GM12878 (cell line): Measurements from ENCODE around the gene ZBTB4. TPM values are rescaled to one million over a fixed set of nuclear protein-coding genes. Genes with fewer than 3 reads are reported as not detected.
A peak's percentile ranks its signal among the peaks of the same experiment; 100 is the strongest.

Experiments used
- ATF7 ChIP-seq: fragments of 450-650 bp; IDR thresholded peaks from 2 replicates; pipeline ENCODE4 v1.6.1; 2016; ENCODE audit warnings: low read depth, mild to moderate bottlenecking
- BCLAF1 ChIP-seq: fragments of 450-650 bp; IDR thresholded peaks from 2 replicates; pipeline ENCODE4 v1.6.1; 2017; ENCODE audit warnings: antibody characterized with exemption, mild to moderate bottlenecking, moderate library complexity
- BHLHE40 ChIP-seq, 2 experiments: fragments of 450-650 bp in 1 of 2; IDR thresholded peaks; 2 replicates each; pipeline ENCODE4 v1.6.1; 2011 to 2017; ENCODE audit warnings: low read depth in 2 of 2, borderline replicate concordance in 1 of 2, improper control_type of control experiment in 1 of 2, low read length in 1 of 2, mild to moderate bottlenecking in 1 of 2
- CREB1 ChIP-seq: IDR thresholded peaks from 2 replicates; pipeline ENCODE4 v1.6.1; 2012; ENCODE audit warnings: low read depth, mild to moderate bottlenecking, inconsistent platforms
- ETV6 ChIP-seq, 2 experiments: fragments of 450-650 bp in 1 of 2; IDR thresholded peaks in 1 of 2; conservative IDR thresholded peaks in 1 of 2; 2 replicates each; pipeline ENCODE4 v1.6.1; 2014; ENCODE audit warnings: antibody characterized with exemption in 1 of 2, borderline replicate concordance in 1 of 2, low read depth in 1 of 2, mild to moderate bottlenecking in 1 of 2, moderate library complexity in 1 of 2
- FOXK2 ChIP-seq: fragments of 450-650 bp; IDR thresholded peaks from 2 replicates; pipeline ENCODE4 v1.6.1; 2017; ENCODE audit warnings: mild to moderate bottlenecking, moderate library complexity
- GABPA ChIP-seq: IDR thresholded peaks from 2 replicates; pipeline ENCODE4 v1.6.1; 2014; ENCODE audit warnings: antibody characterized with exemption, low read depth, mild to moderate bottlenecking, inconsistent platforms
- KAT2A ChIP-seq: conservative IDR thresholded peaks from 2 replicates; pipeline ENCODE4 v1.6.1; 2011; ENCODE audit warnings: low read depth, low read length; ENCODE audit not compliant: control insufficient read depth
- KDM1A ChIP-seq: fragments of 200-600 bp; sonication (generic); IDR thresholded peaks from 2 replicates; pipeline ENCODE4 v1.6.1; 2016; ENCODE audit warnings: borderline replicate concordance
- MEF2A ChIP-seq: IDR thresholded peaks from 2 replicates; pipeline ENCODE4 v1.6.1; 2011; ENCODE audit warnings: low read depth, mild to moderate bottlenecking, low read length, moderate library complexity; ENCODE audit not compliant: insufficient read depth
- MEF2B ChIP-seq: fragments of 450-650 bp; IDR thresholded peaks from 2 replicates; pipeline ENCODE4 v1.6.1; 2018; ENCODE audit warnings: mild to moderate bottlenecking, moderate library complexity; ENCODE audit not compliant: partially characterized antibody, poor library complexity, severe bottlenecking
- MTA2 ChIP-seq: fragments of 450-650 bp; IDR thresholded peaks from 2 replicates; pipeline ENCODE4 v1.6.1; 2016; ENCODE audit warnings: low read depth, mild to moderate bottlenecking, moderate library complexity
- MYC ChIP-seq: IDR thresholded peaks from 2 replicates; pipeline ENCODE4 v1.6.1; 2011; ENCODE audit warnings: mild to moderate bottlenecking, low read length, moderate library complexity, inconsistent platforms; ENCODE audit not compliant: insufficient read depth, insufficient replicate concordance, insufficient read length, severe bottlenecking
- POLR2AphosphoS5 ChIP-seq: IDR thresholded peaks from 2 replicates; pipeline ENCODE4 v1.6.1; 2011; ENCODE audit warnings: mild to moderate bottlenecking, low read length, inconsistent platforms
- RELB ChIP-seq: fragments of 450-650 bp; IDR thresholded peaks from 2 replicates; pipeline ENCODE4 v1.6.1; 2017; ENCODE audit warnings: low read depth, mild to moderate bottlenecking, moderate library complexity
- RUNX3 ChIP-seq: IDR thresholded peaks from 2 replicates; pipeline ENCODE4 v1.6.1; 2012; ENCODE audit warnings: low read length, inconsistent platforms
- SRF ChIP-seq, 2 experiments: IDR thresholded peaks; 2 replicates each; pipeline ENCODE4 v1.6.1; 2011; ENCODE audit warnings: low read depth in 2 of 2, low read length in 2 of 2, mild to moderate bottlenecking in 1 of 2, moderate library complexity in 1 of 2
- STAT1 ChIP-seq: fragments of 450-650 bp; conservative IDR thresholded peaks from 2 replicates; pipeline ENCODE4 v1.6.1; 2014; ENCODE audit warnings: antibody characterized with exemption, mild to moderate bottlenecking
- TARDBP ChIP-seq: IDR thresholded peaks from 2 replicates; pipeline ENCODE4 v1.6.1; 2016; ENCODE audit warnings: borderline replicate concordance
- USF1 ChIP-seq: IDR thresholded peaks from 2 replicates; pipeline ENCODE4 v1.6.1; 2011; ENCODE audit warnings: borderline replicate concordance, low read depth, mild to moderate bottlenecking, moderate library complexity, mixed read lengths, low read length; ENCODE audit not compliant: insufficient read depth; ENCODE audit errors: extremely low read length
- USF2 ChIP-seq: IDR thresholded peaks from 2 replicates; pipeline ENCODE4 v1.6.1; 2011; ENCODE audit warnings: low read depth, low read length, improper control_type of control experiment, borderline replicate concordance
- ZNF24 ChIP-seq: fragments of 450-650 bp; IDR thresholded peaks from 2 replicates; pipeline ENCODE4 v1.6.1; 2017; ENCODE audit warnings: antibody characterized with exemption, mild to moderate bottlenecking
- ZNF384 ChIP-seq: IDR thresholded peaks from 2 replicates; pipeline ENCODE4 v1.6.1; 2012; ENCODE audit warnings: low read depth, mild to moderate bottlenecking, low read length, improper control_type of control experiment, borderline replicate concordance
- ZZZ3 ChIP-seq: IDR thresholded peaks from 2 replicates; pipeline ENCODE4 v1.6.1; 2011; ENCODE audit warnings: low read depth; ENCODE audit not compliant: control insufficient read depth, insufficient read length
- polyA plus RNA-seq, 11 experiments: library from polyadenylated mRNA; depleted of rRNA in 4 of 11; unstranded in 6 of 11; stranded (reverse) in 5 of 11; fragments of >200 nt; fragmentation: Nextera tagmentation in 4 of 11; fragmentation: Illumina TruSeq in 1 of 11; extraction: Ambion mirVana in 4 of 11; extraction: Trizol in 1 of 11; gene quantifications; 1 replicate in 1 of 11; 2 replicates in 10 of 11; pipeline versions ENCODE4 v1.2.1 to v1.2.3, GENCODE V29; 2011 to 2016; ENCODE audit warnings: inconsistent platforms in 2 of 11, missing spikeins in 2 of 11, low read depth in 1 of 11
- total RNA-seq, 4 experiments: library from RNA; depleted of rRNA in 3 of 4; stranded (reverse); fragments of >200 nt in 3 of 4; fragmentation: Illumina TruSeq in 1 of 4; extraction: Trizol in 1 of 4; gene quantifications; 2 replicates each; pipeline versions ENCODE4 v1.2.1 to v1.2.3, GENCODE V29; 2013 to 2021

ZBTB4 gene
- total and polyA plus RNA-seq, 10 of the 15 experiments (the other 5 are each of a cell fraction or from before 2014, with no cell fraction given) = 2.0 to 14.9 (median 6.9) TPM

- TF ChIP-seq SRF (IDR thresholded peaks at IDR 0.05; ENCODE audit: low read depth in 2 of 2, low read length in 2 of 2) (no peak), GABPA (no peak), CREB1 (0 out of 2 replicates have a peak, but pooled peaks have one; percentile 7), TARDBP (no peak), ZNF384 (no peak), STAT1 (no peak), RELB (peak; percentile 65; the same call in 1 of the 2 replicates), USF2 (peak; percentile 15; the same call in 1 of the 2 replicates), ZNF24 (no peak), MYC (no peak), MEF2A (no peak), POLR2AphosphoS5 (no peak), ETV6 (conservative IDR thresholded peaks at IDR 0.05 in 1 of 2, IDR thresholded peaks at IDR 0.05 in 1 of 2; ENCODE audit: borderline replicate concordance in 1 of 2, low read depth in 1 of 2) (no peak), MEF2B (no peak), ATF7 (peak; percentile 95), RUNX3 (no peak), USF1 (peak; percentile 81), BCLAF1 (peak; percentile 85), BHLHE40 (IDR thresholded peaks at IDR 0.05; ENCODE audit: borderline replicate concordance in 1 of 2, low read depth in 2 of 2, low read length in 1 of 2) (peak; percentile 43 to 87; a peak in 3 of 4 replicates), FOXK2 (peak; percentile 94), MTA2 (no peak), ZZZ3 (no peak), KDM1A (no peak), KAT2A (no peak)
Observed at GRCh38 chr17:7440113-7440833, 39.2 kb downstream of the ZBTB4 start (continued).
